GM19467 (cell line): ENCODE data around the gene HLTF.
"Not testable (repeated sequence)": the region's sequence is repeated elsewhere in the genome, so short reads cannot be mapped to it uniquely, and the experiment has no call there.

Source experiments
- ATAC-seq: cut with Tn5 transposase; IDR thresholded peaks from one replicate; pipeline ENCODE4 v1.9.1; 2021; ENCODE audit warnings: mild to moderate bottlenecking, moderate library complexity; ENCODE audit not compliant: unreplicated experiment

Gene HLTF

GRCh38 chr3:149086232-149086988 is at the start of gene HLTF:
TSS of gene HLTF (minus strand) at chr3:149086533. CDS start at chr3:149086336, 197 bp downstream.
- peak; percentile 100 for ATAC-seq

GRCh38 chr3:149134575-149134974 is 48.2 kb upstream of the HLTF start:
- ATAC-seq = no peak

- no peak for ATAC-seq
Measured at GRCh38 chr3:149131589-149131988, 45.3 kb upstream of the HLTF start.

GRCh38 chr3:149129326-149130205 is 43.2 kb upstream of the HLTF start, which contains the start of gene HPS3:
TSS of gene HPS3 (plus strand) at chr3:149129638. CDS start at chr3:149129724, 86 bp downstream.
- peak; percentile 91 for ATAC-seq

GRCh38 chr3:149128821-149129220 is 42.5 kb upstream of the HLTF start:
- ATAC-seq = no peak

GRCh38 chr3:149122721-149123578 is 36.6 kb upstream of the HLTF start:
- no peak for ATAC-seq

- no peak for ATAC-seq
Measured at GRCh38 chr3:149120051-149120972, 34.0 kb upstream of the HLTF start.

GRCh38 chr3:149119466-149119865 is 33.1 kb upstream of the HLTF start:
- ATAC-seq = no peak

- no peak for ATAC-seq
Measured at GRCh38 chr3:149118724-149119123, 32.4 kb upstream of the HLTF start.

- ATAC-seq = no peak
Measured at GRCh38 chr3:149115114-149115513, 28.8 kb upstream of the HLTF start.

- ATAC-seq = no peak
Measured at GRCh38 chr3:149114458-149114857, 28.1 kb upstream of the HLTF start.

GRCh38 chr3:149104484-149104883 is 18.2 kb upstream of the HLTF start:
- no peak for ATAC-seq

- no peak for ATAC-seq
Measured at GRCh38 chr3:149101641-149102040, 15.3 kb upstream of the HLTF start.

GRCh38 chr3:149101154-149101553 is 14.8 kb upstream of the HLTF start:
- no peak for ATAC-seq

GRCh38 chr3:149097987-149098386 is 11.7 kb upstream of the HLTF start:
- not testable (repeated sequence) for ATAC-seq

GRCh38 chr3:149095487-149095886 is 9.2 kb upstream of the HLTF start:
- ATAC-seq = no peak

- no peak for ATAC-seq
Measured at GRCh38 chr3:149091983-149092382, 5.7 kb upstream of the HLTF start.

GRCh38 chr3:149090907-149091306 is 4.6 kb upstream of the HLTF start:
- no peak for ATAC-seq

GRCh38 chr3:149090461-149090860 is 4.1 kb upstream of the HLTF start:
- ATAC-seq = no peak

- ATAC-seq = no peak
Measured at GRCh38 chr3:149089395-149089794, 3.1 kb upstream of the HLTF start.
